H1 (cell line): ENCODE measurements around the gene MCF2L. TPM values are rescaled to one million over a fixed set of nuclear protein-coding genes. Genes with fewer than 3 reads are reported as not detected.

Experiments used
- CTCF ChIA-PET: fragments of 300-600 bp; sonication (Branson Sonifier 250); formaldehyde crosslinking; loops from one replicate; lab custom pipeline; 2021; ENCODE audit not compliant: partially characterized antibody; lab: Charles Lee
- POLR2A ChIA-PET: fragments of 300-600 bp; sonication (Branson Sonifier 250); formaldehyde crosslinking; loops from one replicate; lab custom pipeline; 2021; ENCODE audit warnings: inconsistent platforms; ENCODE audit not compliant: partially characterized antibody; lab: Charles Lee
- DNase-seq, 2 experiments: peaks; one replicate each; pipeline versions ENCODE4 v3.0.0 to v3.0.0-alpha.2; 2010 to 2022; ENCODE audit warnings: low spot score in 2 of 2, low read depth in 1 of 2, mixed read lengths in 1 of 2
- FAIRE-seq: peaks from 2 replicates; lab custom pipeline; 2011; peaks lifted over from hg19 to GRCh38; lab: Jason Lieb, UNC
- H2AFZ ChIP-seq: 2 replicates; pipeline ENCODE4 v1.8.1; 2012; ENCODE audit warnings: low read length, inconsistent platforms
- H2AK5ac ChIP-seq: 2 replicates; pipeline ENCODE4 v1.6.1; 2013; ENCODE audit warnings: low read depth, low read length
- H2BK120ac ChIP-seq: replicated peaks from 2 replicates; pipeline ENCODE3; 2013; ENCODE audit warnings: low read depth, low read length, inconsistent platforms
- H2BK12ac ChIP-seq: 2 replicates; pipeline ENCODE4 v1.6.1; 2013; ENCODE audit warnings: low read depth, low read length
- H2BK15ac ChIP-seq: 2 replicates; pipeline ENCODE4 v1.6.1; 2013; ENCODE audit warnings: low read length
- H2BK20ac ChIP-seq: 2 replicates; pipeline ENCODE4 v1.6.1; 2013; ENCODE audit warnings: low read length
- H2BK5ac ChIP-seq: 2 replicates; pipeline ENCODE4 v1.6.1; 2013; ENCODE audit warnings: low read depth, low read length
- H3K14ac ChIP-seq: 2 replicates; pipeline ENCODE4 v1.6.1; 2013; ENCODE audit warnings: inconsistent platforms; ENCODE audit not compliant: insufficient read length
- H3K18ac ChIP-seq: 2 replicates; pipeline ENCODE4 v1.6.1; 2013; ENCODE audit warnings: low read length; ENCODE audit errors: extremely low read depth
- H3K23ac ChIP-seq: 2 replicates; pipeline ENCODE4 v1.6.1; 2013; ENCODE audit warnings: inconsistent platforms; ENCODE audit not compliant: insufficient read length
- H3K23me2 ChIP-seq: 2 replicates; pipeline ENCODE4 v1.6.1; 2013; ENCODE audit warnings: low read depth, low read length
- H3K27ac ChIP-seq: 2 replicates; pipeline ENCODE4 v1.6.1; 2011; ENCODE audit warnings: low read depth, low read length, inconsistent platforms
- H3K27me3 ChIP-seq, 4 experiments: replicated peaks in 1 of 4; 1 replicate in 1 of 4; 2 replicates in 3 of 4; pipeline versions ENCODE4 v1.6.1 to v1.8.1; 2011 to 2013; ENCODE audit warnings: low read length in 3 of 4, mild to moderate bottlenecking in 3 of 4, inconsistent platforms in 2 of 4, mixed read lengths in 2 of 4, moderate library complexity in 1 of 4; ENCODE audit not compliant: control insufficient read depth in 3 of 4, insufficient read depth in 3 of 4; ENCODE audit errors: extremely low read depth in 1 of 4
- H3K36me3 ChIP-seq, 4 experiments: 2 replicates each; pipeline versions ENCODE4 v1.6.1 to v1.8.1; 2011 to 2013; ENCODE audit warnings: mild to moderate bottlenecking in 4 of 4, low read length in 3 of 4, moderate library complexity in 2 of 4, control low read depth in 1 of 4, inconsistent platforms in 1 of 4; ENCODE audit not compliant: insufficient read depth in 4 of 4, control insufficient read depth in 2 of 4
- H3K4ac ChIP-seq: replicated peaks from 2 replicates; pipeline ENCODE3; 2013; ENCODE audit warnings: low read length, low read depth, mixed read lengths, inconsistent platforms; ENCODE audit not compliant: insufficient read length
- H3K4me1 ChIP-seq, 4 experiments: replicated peaks in 1 of 4; 1 replicate in 1 of 4; 2 replicates in 3 of 4; pipeline versions ENCODE4 v1.6.1 to v1.8.1; 2011 to 2013; ENCODE audit warnings: low read length in 3 of 4, inconsistent platforms in 2 of 4, mixed read lengths in 1 of 4; ENCODE audit not compliant: insufficient read depth in 4 of 4, control insufficient read depth in 3 of 4
- H3K4me2 ChIP-seq, 2 experiments: 2 replicates each; pipeline versions ENCODE4 v1.6.1 to v1.8.1; 2011 to 2013; ENCODE audit warnings: low read depth in 2 of 2, low read length in 2 of 2, control low read depth in 1 of 2, inconsistent platforms in 1 of 2, mild to moderate bottlenecking in 1 of 2; ENCODE audit not compliant: insufficient read depth in 1 of 2
- H3K4me3 ChIP-seq, 4 experiments: fragments of 200-600, 300-600 bp in 1 of 4; sonication (generic), shearing (Covaris generic), sonication (Bioruptor Twin) in 1 of 4; 2 replicates each; pipeline versions ENCODE4 v1.5.1 to v1.8.1; 2011 to 2016; ENCODE audit warnings: low read length in 4 of 4, low read depth in 3 of 4, control low read depth in 2 of 4, inconsistent platforms in 2 of 4, mild to moderate bottlenecking in 2 of 4, mixed read lengths in 1 of 4, moderate library complexity in 1 of 4; ENCODE audit not compliant: insufficient read depth in 2 of 4; ENCODE audit errors: extremely low read depth in 1 of 4
- H3K56ac ChIP-seq: replicated peaks from 2 replicates; pipeline ENCODE3; 2013; ENCODE audit warnings: low read depth, mild to moderate bottlenecking, mixed read lengths, low read length, inconsistent platforms; ENCODE audit not compliant: insufficient read length
- H3K79me1 ChIP-seq: 2 replicates; pipeline ENCODE4 v1.6.1; 2013; ENCODE audit warnings: low read depth, low read length, control low read depth
- H3K79me2 ChIP-seq, 2 experiments: 2 replicates each; pipeline versions ENCODE4 v1.6.1 to v1.8.1; 2012 to 2013; ENCODE audit warnings: low read length in 2 of 2, mild to moderate bottlenecking in 2 of 2, inconsistent platforms in 1 of 2; ENCODE audit not compliant: insufficient read depth in 2 of 2, control insufficient read depth in 1 of 2
- H3K9ac ChIP-seq, 4 experiments: replicated peaks in 1 of 4; 1 replicate in 1 of 4; 2 replicates in 3 of 4; pipeline versions ENCODE4 v1.6.1 to v1.8.1; 2011 to 2013; ENCODE audit warnings: low read depth in 3 of 4, low read length in 3 of 4, control low read depth in 2 of 4, mild to moderate bottlenecking in 2 of 4, moderate library complexity in 2 of 4, inconsistent platforms in 1 of 4; ENCODE audit errors: extremely low read depth in 1 of 4
- H3K9me3 ChIP-seq, 2 experiments: 2 replicates each; pipeline versions ENCODE4 v1.6.1 to v1.8.1; 2012 to 2013; ENCODE audit warnings: mild to moderate bottlenecking in 2 of 2, moderate library complexity in 2 of 2, control low read depth in 1 of 2, inconsistent platforms in 1 of 2, low read depth in 1 of 2, low read length in 1 of 2, mixed read lengths in 1 of 2; ENCODE audit not compliant: insufficient read depth in 2 of 2
- H4K20me1 ChIP-seq, 2 experiments: replicated peaks in 1 of 2; 2 replicates each; pipeline versions ENCODE3 to v1.8.1; 2011 to 2013; ENCODE audit warnings: inconsistent platforms in 2 of 2, low read length in 2 of 2, mild to moderate bottlenecking in 1 of 2; ENCODE audit not compliant: insufficient read depth in 2 of 2, control insufficient read depth in 1 of 2
- H4K5ac ChIP-seq: 2 replicates; pipeline ENCODE4 v1.6.1; 2013; ENCODE audit warnings: low read length, low read depth, mixed read lengths, inconsistent platforms; ENCODE audit not compliant: insufficient read length
- H4K8ac ChIP-seq: 2 replicates; pipeline ENCODE4 v1.8.0; 2013; ENCODE audit warnings: mild to moderate bottlenecking, moderate library complexity, low read length, inconsistent platforms; ENCODE audit not compliant: insufficient read depth; ENCODE audit errors: extremely low read depth
- H4K91ac ChIP-seq: replicated peaks from 2 replicates; pipeline ENCODE3; 2013; ENCODE audit warnings: low read length, mixed read lengths, inconsistent platforms; ENCODE audit not compliant: insufficient read length
- CHD2 ChIP-seq: IDR thresholded peaks from 2 replicates; pipeline ENCODE4 v1.6.1; 2012; ENCODE audit warnings: low read length, improper control_type of control experiment
- GABPA ChIP-seq: IDR thresholded peaks from 2 replicates; pipeline ENCODE4 v1.6.1; 2011; ENCODE audit warnings: mild to moderate bottlenecking, low read length, moderate library complexity, borderline replicate concordance; ENCODE audit not compliant: insufficient read depth
- GTF2F1 ChIP-seq: IDR thresholded peaks from 2 replicates; pipeline ENCODE4 v1.6.1; 2012; ENCODE audit warnings: low read depth, low read length, improper control_type of control experiment, borderline replicate concordance
- JUND ChIP-seq: IDR thresholded peaks from 2 replicates; pipeline ENCODE4 v1.6.1; 2011; ENCODE audit warnings: mild to moderate bottlenecking, improper control_type of control experiment, low read length
- NANOG ChIP-seq: IDR thresholded peaks from 2 replicates; pipeline ENCODE4 v1.6.1; 2011; ENCODE audit warnings: low read length, low read depth, mild to moderate bottlenecking, inconsistent platforms; ENCODE audit not compliant: insufficient read depth, poor library complexity, severe bottlenecking
- RNF2 ChIP-seq: fragments of 200-900, 300-1000 bp; sonication (generic); IDR thresholded peaks from 2 replicates; pipeline ENCODE4 v1.7.1; 2016; ENCODE audit warnings: borderline replicate concordance, low read depth, mild to moderate bottlenecking, antibody characterized with exemption, low read length; ENCODE audit not compliant: poor library complexity, severe bottlenecking; ENCODE audit errors: missing control alignments
- ZNF274 ChIP-seq: IDR thresholded peaks from 2 replicates; pipeline ENCODE4 v1.7.0; 2012; ENCODE audit warnings: low read length, borderline replicate concordance; ENCODE audit errors: extremely low read depth
- WGBS, 2 experiments: shearing (Covaris generic) in 1 of 2; methylation state at CpG; one replicate each; pipeline versions ENCODE4 v1.1.6 to v1.1.7; 2013 to 2015; ENCODE audit warnings: low lambda C conversion rate in 2 of 2, mixed read lengths in 2 of 2, inconsistent platforms in 1 of 2, low coverage in 1 of 2, missing lambda C conversion rate in 1 of 2; ENCODE audit not compliant: insufficient replicate concordance in 2 of 2, insufficient coverage in 1 of 2, insufficient read length in 1 of 2; ENCODE audit errors: extremely low coverage in 1 of 2, missing lambda C conversion rate in 1 of 2; 5-methylcytosine and 5-hydroxymethylcytosine counted together
- polyA plus RNA-seq, 7 experiments: library from polyadenylated mRNA; depleted of rRNA in 3 of 7; stranded (reverse) in 5 of 7; unstranded in 2 of 7; fragments of >200 nt in 5 of 7; fragments of 200-250 nt in 2 of 7; gene quantifications; 1 replicate in 5 of 7; 2 replicates in 1 of 7; 4 replicates in 1 of 7; pipeline versions ENCODE4 v1.2.1 to v1.2.3, GENCODE V29; 2011 to 2013; ENCODE audit warnings: missing spikeins in 2 of 7, mixed read lengths in 2 of 7
- total RNA-seq: library from RNA; stranded (reverse); fragmentation: NEBNext Ultra II Directional; extraction: Animal tissue kit (Norgen Biotek cat#: 25700); gene quantifications from 2 replicates; pipeline ENCODE4 v1.2.1, GENCODE V29; 2021
- TF ChIP-seq, protein P1 (sequence below), 3 experiments: IDR thresholded peaks; 1 replicate in 2 of 3; 2 replicates in 1 of 3; pipeline versions ENCODE4 v1.5.1 to v1.6.1; 2011; ENCODE audit warnings: low read length in 3 of 3, mild to moderate bottlenecking in 3 of 3, inconsistent platforms in 2 of 3, low read depth in 1 of 3, moderate library complexity in 1 of 3; ENCODE audit not compliant: insufficient read depth in 1 of 3; ENCODE audit errors: control extremely low read depth in 1 of 3
- TF ChIP-seq, protein P2 (sequence below): IDR thresholded peaks from 2 replicates; pipeline ENCODE4 v1.6.1; 2012; ENCODE audit warnings: inconsistent platforms

Gene MCF2L
- total and polyA plus RNA-seq, 2 of the 8 experiments (the other 6 are each of a cell fraction or from before 2014, with no cell fraction given), result 10.1 to 24.4 TPM

DNA sequence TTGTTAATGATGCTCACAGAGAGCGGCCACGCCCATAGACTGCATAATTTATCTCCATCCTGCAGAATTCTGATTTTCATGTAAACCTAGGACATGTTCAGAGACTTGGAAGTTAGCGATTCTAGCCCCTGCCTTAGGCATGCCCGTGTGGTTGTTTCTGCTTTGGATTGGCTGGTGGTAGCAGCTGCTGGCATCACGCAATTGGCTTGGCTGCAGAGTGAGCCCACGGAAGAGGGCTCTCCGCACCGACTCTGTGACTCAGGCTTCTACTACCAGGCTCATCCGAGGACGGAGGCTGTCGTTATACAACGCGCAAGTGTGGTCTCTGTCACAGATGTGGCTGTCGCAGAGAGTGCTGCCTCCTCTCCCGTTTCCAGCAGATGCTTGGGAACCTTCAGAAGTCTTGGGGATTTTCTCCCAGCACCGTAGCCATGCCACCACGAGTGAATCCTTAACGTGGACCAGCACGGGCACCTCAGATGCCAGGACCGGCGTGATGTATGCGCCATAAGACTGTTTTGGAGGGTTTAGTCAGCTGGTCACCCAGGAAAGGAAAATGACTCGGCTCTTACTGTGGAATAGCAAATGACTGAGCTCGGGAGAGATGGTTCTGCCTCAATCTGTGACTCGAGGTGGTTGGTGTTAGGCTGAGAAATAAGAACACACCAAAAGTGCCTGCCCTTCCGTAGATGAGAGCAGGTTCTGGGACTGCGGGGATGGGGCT lies 75.5 kb downstream of the MCF2L start:
- H3K23ac ChIP-seq, result no peak overlapping the region
- H3K4me3 ChIP-seq, result no peak overlapping the region
- H4K8ac ChIP-seq, result no peak overlapping the region; the same call in 1 of the 2 replicates
- no peak overlapping the region for H3K4ac ChIP-seq
- H3K18ac ChIP-seq, result no peak overlapping the region
- no peak overlapping the region for H2BK120ac ChIP-seq
- H2BK5ac ChIP-seq, result peak overlapping the region; percentile 35; the same call in 1 of the 2 replicates
- 87% methylated on average over 26 of the region's 27 CpGs; no CpG with 5 or more reads in 1 of the 2 experiments for WGBS, 2 experiments
- DNase-seq (no peak), FAIRE-seq (no peak)
- H2BK20ac ChIP-seq, result no peak overlapping the region
- H3K23me2 ChIP-seq, result no peaks in the 10 kb centered on the region
- H4K20me1 ChIP-seq, result peaks cover 0 to 5% of the 10 kb centered on the region in 2 experiments
- H2AFZ ChIP-seq, result no peak overlapping the region
- no peak overlapping the region for H3K4me2 ChIP-seq
- H2AK5ac ChIP-seq, result no peak overlapping the region
- ChIA-PET CTCF (interaction anchor here (0.9 to 3.1 kb wide), 4 partner anchors 9 to 102 kb away, joined by 3 to 10 read pairs (median 4); no protein-coding TSS in a partner anchor), POLR2A (interaction anchor here (0.5 kb wide), 1 partner anchor 18 kb away, joined by 3 read pairs; no protein-coding TSS in a partner anchor)
- no peak overlapping the region for H2BK12ac ChIP-seq
- no peak overlapping the region for H4K91ac ChIP-seq
- H3K79me1 ChIP-seq, result no peaks in the 10 kb centered on the region
- no peak overlapping the region for H4K5ac ChIP-seq
- no peaks in the 10 kb centered on the region for H3K4me1 ChIP-seq
- no peaks in the 10 kb centered on the region for H3K9me3 ChIP-seq
- no peaks in the 10 kb centered on the region for H3K27me3 ChIP-seq
- TF ChIP-seq ZNF274, result no peak
- no peak for TF ChIP-seq NANOG
- TF ChIP-seq RNF2, result no peak
- TF ChIP-seq, protein P1, sequence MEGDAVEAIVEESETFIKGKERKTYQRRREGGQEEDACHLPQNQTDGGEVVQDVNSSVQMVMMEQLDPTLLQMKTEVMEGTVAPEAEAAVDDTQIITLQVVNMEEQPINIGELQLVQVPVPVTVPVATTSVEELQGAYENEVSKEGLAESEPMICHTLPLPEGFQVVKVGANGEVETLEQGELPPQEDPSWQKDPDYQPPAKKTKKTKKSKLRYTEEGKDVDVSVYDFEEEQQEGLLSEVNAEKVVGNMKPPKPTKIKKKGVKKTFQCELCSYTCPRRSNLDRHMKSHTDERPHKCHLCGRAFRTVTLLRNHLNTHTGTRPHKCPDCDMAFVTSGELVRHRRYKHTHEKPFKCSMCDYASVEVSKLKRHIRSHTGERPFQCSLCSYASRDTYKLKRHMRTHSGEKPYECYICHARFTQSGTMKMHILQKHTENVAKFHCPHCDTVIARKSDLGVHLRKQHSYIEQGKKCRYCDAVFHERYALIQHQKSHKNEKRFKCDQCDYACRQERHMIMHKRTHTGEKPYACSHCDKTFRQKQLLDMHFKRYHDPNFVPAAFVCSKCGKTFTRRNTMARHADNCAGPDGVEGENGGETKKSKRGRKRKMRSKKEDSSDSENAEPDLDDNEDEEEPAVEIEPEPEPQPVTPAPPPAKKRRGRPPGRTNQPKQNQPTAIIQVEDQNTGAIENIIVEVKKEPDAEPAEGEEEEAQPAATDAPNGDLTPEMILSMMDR (IDR thresholded peaks at IDR 0.05; ENCODE audit: control extremely low read depth in 1 of 3, insufficient read depth in 1 of 3, low read depth in 1 of 3, low read length in 3 of 3), result no peak
- TF ChIP-seq GABPA, result no peak
- TF ChIP-seq GTF2F1, result no peak
- TF ChIP-seq, protein P2, sequence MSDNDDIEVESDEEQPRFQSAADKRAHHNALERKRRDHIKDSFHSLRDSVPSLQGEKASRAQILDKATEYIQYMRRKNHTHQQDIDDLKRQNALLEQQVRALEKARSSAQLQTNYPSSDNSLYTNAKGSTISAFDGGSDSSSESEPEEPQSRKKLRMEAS, result no peak
- no peak for TF ChIP-seq JUND
- no peak for TF ChIP-seq CHD2
- H2BK15ac ChIP-seq, result no peak overlapping the region
- H3K9ac ChIP-seq, result no peak overlapping the region
- no peak overlapping the region for H3K56ac ChIP-seq
- no peak overlapping the region for H3K14ac ChIP-seq
- H3K36me3 ChIP-seq, result no peaks in the 10 kb centered on the region
- H3K27ac ChIP-seq, result no peak overlapping the region
- no peaks in the 10 kb centered on the region for H3K79me2 ChIP-seq
